CD14-positive monocyte (primary cell): ENCODE results near the gene PRR22. TPM values are rescaled to one million over a fixed set of nuclear protein-coding genes. Genes with fewer than 3 reads are reported as not detected.

Experiments used
- DNase-seq, 3 donors: peaks; one replicate each; pipeline ENCODE4 v3.0.0-alpha.2; 2011 to 2022
- H2AFZ ChIP-seq: 2 replicates; pipeline ENCODE4 v1.6.0; 2012; ENCODE audit warnings: mild to moderate bottlenecking, low read depth, low read length, inconsistent platforms; ENCODE audit not compliant: insufficient read depth, poor library complexity, severe bottlenecking
- H3K27ac ChIP-seq, 2 donors: 1 replicate in 1 of 2; 2 replicates in 1 of 2; pipeline ENCODE4 v1.5.1; 2012 to 2013; ENCODE audit warnings: low read length in 2 of 2, control low read depth in 1 of 2, inconsistent platforms in 1 of 2, low read depth in 1 of 2, mild to moderate bottlenecking in 1 of 2
- H3K27me3 ChIP-seq, 2 donors: one replicate each; pipeline versions ENCODE4 v1.6.0 to v1.6.1; 2011 to 2013; ENCODE audit warnings: low read length in 2 of 2; ENCODE audit not compliant: control insufficient read depth in 2 of 2, insufficient read depth in 2 of 2
- H3K36me3 ChIP-seq, 2 donors: replicated peaks in 1 of 2; 1 replicate in 1 of 2; 2 replicates in 1 of 2; pipeline versions ENCODE4 v1.5.1 to v1.6.1; 2012 to 2013; ENCODE audit warnings: low read length in 2 of 2, control low read depth in 1 of 2, inconsistent platforms in 1 of 2, mild to moderate bottlenecking in 1 of 2; ENCODE audit not compliant: insufficient read depth in 2 of 2, control insufficient read depth in 1 of 2
- H3K4me1 ChIP-seq, 2 donors: 1 replicate in 1 of 2; 2 replicates in 1 of 2; pipeline versions ENCODE4 v1.5.1 to v1.6.1; 2012 to 2013; ENCODE audit warnings: low read length in 2 of 2, control low read depth in 1 of 2, inconsistent platforms in 1 of 2, mild to moderate bottlenecking in 1 of 2, moderate library complexity in 1 of 2; ENCODE audit not compliant: insufficient read depth in 2 of 2, control insufficient read depth in 1 of 2
- H3K4me2 ChIP-seq: replicated peaks from 2 replicates; pipeline ENCODE3; 2012; ENCODE audit warnings: low read length, moderate library complexity, mild to moderate bottlenecking; ENCODE audit not compliant: poor library complexity, severe bottlenecking; ENCODE audit errors: extremely low read depth
- H3K4me3 ChIP-seq, 3 experiments: fragments of 200-600 bp in 1 of 3; sonication (generic) in 1 of 3; replicated peaks in 1 of 3; 1 replicate in 2 of 3; 2 replicates in 1 of 3; pipeline ENCODE4 v1.5.1; 2011 to 2013; ENCODE audit warnings: low read length in 3 of 3, mild to moderate bottlenecking in 3 of 3, control low read depth in 2 of 3, low read depth in 2 of 3, inconsistent platforms in 1 of 3, moderate library complexity in 1 of 3
- H3K79me2 ChIP-seq: 2 replicates; pipeline ENCODE4 v1.6.0; 2012; ENCODE audit warnings: mild to moderate bottlenecking, control low read depth, inconsistent platforms, low read length, moderate library complexity; ENCODE audit not compliant: insufficient read depth
- H3K9ac ChIP-seq: 2 replicates; pipeline ENCODE4 v1.6.0; 2017; ENCODE audit warnings: low read length, mild to moderate bottlenecking; ENCODE audit not compliant: insufficient read depth, poor library complexity, severe bottlenecking
- H3K9me3 ChIP-seq, 2 donors: replicated peaks in 1 of 2; 1 replicate in 1 of 2; 2 replicates in 1 of 2; pipeline versions ENCODE4 v1.5.1 to v1.6.1; 2012 to 2013; ENCODE audit warnings: low read length in 2 of 2, control low read depth in 1 of 2; ENCODE audit not compliant: control insufficient read depth in 1 of 2, insufficient read depth in 1 of 2
- H4K20me1 ChIP-seq: 2 replicates; pipeline ENCODE4 v1.6.0; 2012; ENCODE audit warnings: mild to moderate bottlenecking, low read length, control low read depth, moderate library complexity; ENCODE audit not compliant: insufficient read depth
- H3K27ac Mint-ChIP-seq, 7 donors: one replicate each; pipeline ENCODE4 v1.8.0; 2020; ENCODE audit warnings: mild to moderate bottlenecking in 7 of 7, mixed read lengths in 7 of 7, moderate library complexity in 6 of 7, inconsistent platforms in 2 of 7
- H3K27me3 Mint-ChIP-seq, 3 donors: one replicate each; pipeline ENCODE4 v1.8.0; 2021 to 2022; ENCODE audit warnings: low read depth in 3 of 3, mild to moderate bottlenecking in 3 of 3, mixed read lengths in 3 of 3, moderate library complexity in 3 of 3, inconsistent platforms in 1 of 3
- H3K36me3 Mint-ChIP-seq, 2 donors: one replicate each; pipeline ENCODE4 v1.8.0; 2020; ENCODE audit warnings: mixed read lengths in 2 of 2, inconsistent platforms in 1 of 2, mild to moderate bottlenecking in 1 of 2
- H3K4me1 Mint-ChIP-seq: one replicate; pipeline ENCODE4 v1.8.0; 2020; ENCODE audit warnings: mild to moderate bottlenecking, mixed read lengths
- H3K4me3 Mint-ChIP-seq, 2 donors: one replicate each; pipeline ENCODE4 v1.8.0; 2020; ENCODE audit warnings: mild to moderate bottlenecking in 2 of 2, mixed read lengths in 2 of 2, moderate library complexity in 1 of 2
- H3K9me3 Mint-ChIP-seq, 7 donors: one replicate each; pipeline ENCODE4 v1.8.0; 2020 to 2022; ENCODE audit warnings: mixed read lengths in 7 of 7, mild to moderate bottlenecking in 6 of 7, moderate library complexity in 6 of 7, inconsistent platforms in 2 of 7
- CTCF ChIP-seq: fragments of 200-600 bp; IDR thresholded peaks from one replicate; pipeline ENCODE4 v1.8.0; 2022; ENCODE audit warnings: antibody characterized with exemption, mild to moderate bottlenecking
- WGBS: methylation state at CpG from one replicate; pipeline ENCODE4 v1.1.5; 2013; ENCODE audit warnings: missing lambda C conversion rate; ENCODE audit not compliant: insufficient coverage; 5-methylcytosine and 5-hydroxymethylcytosine counted together
- intact Hi-C, 2 donors: fragments of 100-400 bp; cut with micrococcal nuclease; formaldehyde crosslinking; loops; one replicate each; pipeline versions ENCODE4 v1.15.0 to v1.15.1; 2023
- polyA plus RNA-seq, 3 donors: library from polyadenylated mRNA; depleted of rRNA in 1 of 3; unstranded in 2 of 3; stranded (reverse) in 1 of 3; fragments of 300-500 nt in 2 of 3; fragments of >200 nt in 1 of 3; fragmentation: Illumina TruSeq in 2 of 3; gene quantifications; 1 replicate in 2 of 3; 2 replicates in 1 of 3; pipeline ENCODE4 v1.2.3, GENCODE V29; 2012 to 2021

The PRR22 gene
- polyA plus RNA-seq, 3 donors: 0.15 to 1.6 TPM; not detected in 1

GRCh38 chr19:5817218-5817617, 32.7 kb upstream of the PRR22 start:
- intact Hi-C loops: no loop called here
- Histone ChIP-seq H3K4me3 (no peak overlapping the region), H3K27ac (no peak overlapping the region), H3K4me1 (no peaks in the 10 kb centered on the region), H3K36me3 (no peaks in the 10 kb centered on the region), H4K20me1 (no peaks in the 10 kb centered on the region), H3K27me3 (no peaks in the 10 kb centered on the region), H3K9ac (no peak overlapping the region), H3K79me2 (no peaks in the 10 kb centered on the region), H3K4me2 (no peak overlapping the region), H2AFZ (no peak overlapping the region), H3K9me3 (no peaks in the 10 kb centered on the region)
- no peaks in the 10 kb centered on the region for H3K4me1 Mint-ChIP-seq
- no peak for DNase-seq
- peak overlapping the region in 1 of 2 donors; percentile 5 for H3K4me3 Mint-ChIP-seq
- no peak for TF ChIP-seq CTCF
- peaks cover 0 to 4% (median 2%) of the 10 kb centered on the region in 7 donors for H3K9me3 Mint-ChIP-seq
- H3K27me3 Mint-ChIP-seq: peaks cover 6 to 12% (median 10%) of the 10 kb centered on the region in 3 donors
- H3K36me3 Mint-ChIP-seq: no peaks in the 10 kb centered on the region
- H3K27ac Mint-ChIP-seq: no peak overlapping the region
- no CpG with 5 or more reads among the region's 2 CpGs for WGBS

GRCh38 chr19:5814852-5815246, 30.3 kb upstream of the PRR22 start:
- H3K79me2 ChIP-seq: no peaks in the 10 kb centered on the region
- H3K36me3 Mint-ChIP-seq: no peaks in the 10 kb centered on the region
- TF ChIP-seq CTCF: no peak
- H3K9me3 ChIP-seq: no peaks in the 10 kb centered on the region
- no peaks in the 10 kb centered on the region for H3K36me3 ChIP-seq
- no peak overlapping the region for H3K9ac ChIP-seq
- intact Hi-C loops: no loop called here
- no peaks in the 10 kb centered on the region for H3K27me3 ChIP-seq
- no peaks in the 10 kb centered on the region for H3K4me1 ChIP-seq
- H4K20me1 ChIP-seq: no peaks in the 10 kb centered on the region
- no peak overlapping the region for H3K4me3 Mint-ChIP-seq
- H3K9me3 Mint-ChIP-seq: peaks cover 0 to 4% (median 0%) of the 10 kb centered on the region in 7 donors
- no peak overlapping the region for H2AFZ ChIP-seq
- H3K27ac ChIP-seq: no peak overlapping the region
- H3K27me3 Mint-ChIP-seq: peaks cover 3 to 10% (median 4%) of the 10 kb centered on the region in 3 donors
- H3K27ac Mint-ChIP-seq: no peak overlapping the region
- DNase-seq: no peak
- no peaks in the 10 kb centered on the region for H3K4me1 Mint-ChIP-seq
- whole genome bisulfite sequencing: 78% methylated on average over 6 of the region's 11 CpGs
- H3K4me2 ChIP-seq: no peak overlapping the region
- no peak overlapping the region for H3K4me3 ChIP-seq
